Panc1 (cell line): ENCODE data around the gene ILDR2. TPM values are rescaled to one million over a fixed set of nuclear protein-coding genes. Genes with fewer than 3 reads are reported as not detected.

Source experiments
- ATAC-seq: fragments of 200-7000 bp; cut with Tn5 transposase; 2 replicates; pipeline ENCODE4 v1.9.1; 2020; ENCODE audit warnings: mild to moderate bottlenecking, moderate library complexity
- BruUV-seq: library from RNA; stranded (reverse); fragments of 400-500 nt; replicated peaks from 2 replicates; lab custom pipeline; 2021; lab: Mats Ljungman, UMichigan
- CTCF ChIA-PET: fragments of 300-600 bp; sonication (Branson Sonifier 250); formaldehyde crosslinking; loops from one replicate; lab custom pipeline; 2022; ENCODE audit warnings: antibody characterized with exemption; lab: Charles Lee
- POLR2A ChIA-PET: fragments of 300-600 bp; sonication (Branson Sonifier 250); formaldehyde crosslinking; loops from one replicate; lab custom pipeline; 2022; ENCODE audit warnings: antibody characterized with exemption; lab: Charles Lee
- DNase-seq: peaks from one replicate; pipeline ENCODE4 v3.0.0-alpha.2; 2010; ENCODE audit warnings: low read depth, low spot score
- H3K27ac ChIP-seq: 2 replicates; pipeline ENCODE4 v1.5.1; 2011; ENCODE audit warnings: mild to moderate bottlenecking, low read length, inconsistent platforms
- H3K27me3 ChIP-seq: fragments of 200-500 bp; sonication (Bioruptor generic); 2 replicates; pipeline ENCODE4 v1.6.0; 2014; ENCODE audit warnings: low read length, inconsistent platforms; ENCODE audit not compliant: control insufficient read depth, insufficient read depth
- H3K36me3 ChIP-seq: fragments of 200-500 bp; sonication (Bioruptor generic); 2 replicates; pipeline ENCODE4 v1.5.1; 2014; ENCODE audit warnings: inconsistent platforms, mild to moderate bottlenecking, low read length, moderate library complexity; ENCODE audit not compliant: control insufficient read depth, insufficient read depth
- H3K4me1 ChIP-seq: 2 replicates; pipeline ENCODE4 v1.5.1; 2011; ENCODE audit warnings: inconsistent platforms, mild to moderate bottlenecking, low read length, moderate library complexity; ENCODE audit not compliant: control insufficient read depth, insufficient read depth
- H3K4me3 ChIP-seq, 2 experiments: 2 replicates each; pipeline ENCODE4 v1.5.1; 2011 to 2012; ENCODE audit warnings: low read depth in 2 of 2, low read length in 2 of 2, mild to moderate bottlenecking in 2 of 2, inconsistent platforms in 1 of 2, moderate library complexity in 1 of 2
- H3K9me3 ChIP-seq: fragments of 200-500 bp; sonication (Bioruptor generic); 2 replicates; pipeline ENCODE4 v1.5.1; 2014; ENCODE audit warnings: low read depth, mild to moderate bottlenecking, inconsistent platforms, low read length, moderate library complexity; ENCODE audit not compliant: control insufficient read depth, insufficient read depth
- POLR2AphosphoS5 ChIP-seq: IDR thresholded peaks from 2 replicates; pipeline ENCODE4 v1.6.1; 2012; ENCODE audit warnings: mild to moderate bottlenecking, low read depth, low read length, moderate library complexity
- SIN3A ChIP-seq: IDR thresholded peaks from 2 replicates; pipeline ENCODE4 v1.6.1; 2012; ENCODE audit warnings: low read depth, mild to moderate bottlenecking, low read length, moderate library complexity, borderline replicate concordance; ENCODE audit not compliant: insufficient read depth
- TCF7L2 ChIP-seq: IDR thresholded peaks from 2 replicates; pipeline ENCODE4 v1.6.1; 2011; ENCODE audit warnings: mild to moderate bottlenecking, low read depth, low read length, inconsistent platforms
- in situ Hi-C: cut with HindIII; loops from 2 replicates; pipeline ENCODE4 v1.10.0; 2016; ENCODE audit warnings: low sequenced_read_pairs, low pct_unique_long_range_greater_than_20kb
- intact Hi-C: fragments of 100-400 bp; cut with micrococcal nuclease; formaldehyde crosslinking; loops from one replicate; pipeline ENCODE4 v1.10.0; 2022; ENCODE audit not compliant: unreplicated experiment
- total RNA-seq: library from RNA; stranded (reverse); gene quantifications from one replicate; pipeline ENCODE4 v1.2.1, GENCODE V29; 2021; ENCODE audit not compliant: unreplicated experiment
- TF ChIP-seq, protein P1 (sequence below): fragments of 450-650 bp; IDR thresholded peaks from 2 replicates; pipeline ENCODE4 v1.5.1; 2017; ENCODE audit warnings: mild to moderate bottlenecking
- TF ChIP-seq, protein P2 (sequence below), 2 experiments: IDR thresholded peaks; 2 replicates each; pipeline ENCODE4 v1.6.1; 2011 to 2012; ENCODE audit warnings: low read depth in 2 of 2, control low read depth in 1 of 2, low read length in 1 of 2, mild to moderate bottlenecking in 1 of 2, moderate library complexity in 1 of 2; ENCODE audit not compliant: insufficient read depth in 1 of 2

Gene ILDR2
- total RNA-seq, 1 experiment from 2014 or later: 0.08 TPM

DNA sequence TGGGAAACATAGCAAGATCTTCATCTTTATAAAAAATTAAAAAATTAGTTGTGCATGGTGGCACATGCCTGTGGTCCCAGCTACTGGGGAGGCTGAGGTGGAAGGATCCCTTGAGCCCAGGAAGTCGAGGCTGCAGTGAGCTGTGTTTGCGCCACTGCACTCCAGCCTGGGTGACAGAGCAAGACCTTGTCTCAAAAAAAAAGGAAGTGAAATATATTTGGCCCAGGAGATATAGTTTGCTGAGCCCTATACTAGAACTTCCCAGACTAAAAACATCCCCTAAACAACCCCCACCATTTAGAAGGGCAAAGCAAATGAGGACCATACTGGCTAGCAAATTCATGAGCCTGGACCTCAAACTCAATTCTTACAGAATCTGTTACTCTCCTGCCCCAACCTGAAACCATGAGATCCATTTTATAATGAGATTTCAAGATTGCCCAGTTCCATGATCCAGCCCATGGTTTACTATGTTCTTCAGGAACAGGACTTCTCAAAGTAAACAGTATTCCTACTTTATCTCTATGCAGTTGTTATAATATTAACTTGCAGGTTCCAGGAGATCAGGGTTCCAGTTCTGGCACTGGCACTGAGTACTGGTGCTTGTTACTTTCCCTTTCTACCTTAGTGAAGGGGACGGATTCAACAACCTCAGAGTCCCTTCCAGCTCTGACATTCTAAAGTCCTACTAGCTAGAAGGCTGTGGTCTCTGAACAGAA, 50.4 kb downstream of the ILDR2 start:
- ChIA-PET CTCF (no interaction called here), POLR2A (interaction anchor here (0.5 kb wide), 1 partner anchor 37 kb away, joined by 9 read pairs; no protein-coding TSS in a partner anchor)
- intact Hi-C loops: no loop called here
- Histone ChIP-seq H3K9me3 (no peaks in the 10 kb centered on the region), H3K27ac (no peak overlapping the region), H3K4me1 (no peaks in the 10 kb centered on the region), H3K4me3 (no peak overlapping the region), H3K27me3 (peaks cover 7% of the 10 kb centered on the region), H3K36me3 (no peaks in the 10 kb centered on the region)
- no peak for DNase-seq
- in situ Hi-C loops: no loop called here
- no TSS peak for BruUV-seq
- TF ChIP-seq, protein P1, sequence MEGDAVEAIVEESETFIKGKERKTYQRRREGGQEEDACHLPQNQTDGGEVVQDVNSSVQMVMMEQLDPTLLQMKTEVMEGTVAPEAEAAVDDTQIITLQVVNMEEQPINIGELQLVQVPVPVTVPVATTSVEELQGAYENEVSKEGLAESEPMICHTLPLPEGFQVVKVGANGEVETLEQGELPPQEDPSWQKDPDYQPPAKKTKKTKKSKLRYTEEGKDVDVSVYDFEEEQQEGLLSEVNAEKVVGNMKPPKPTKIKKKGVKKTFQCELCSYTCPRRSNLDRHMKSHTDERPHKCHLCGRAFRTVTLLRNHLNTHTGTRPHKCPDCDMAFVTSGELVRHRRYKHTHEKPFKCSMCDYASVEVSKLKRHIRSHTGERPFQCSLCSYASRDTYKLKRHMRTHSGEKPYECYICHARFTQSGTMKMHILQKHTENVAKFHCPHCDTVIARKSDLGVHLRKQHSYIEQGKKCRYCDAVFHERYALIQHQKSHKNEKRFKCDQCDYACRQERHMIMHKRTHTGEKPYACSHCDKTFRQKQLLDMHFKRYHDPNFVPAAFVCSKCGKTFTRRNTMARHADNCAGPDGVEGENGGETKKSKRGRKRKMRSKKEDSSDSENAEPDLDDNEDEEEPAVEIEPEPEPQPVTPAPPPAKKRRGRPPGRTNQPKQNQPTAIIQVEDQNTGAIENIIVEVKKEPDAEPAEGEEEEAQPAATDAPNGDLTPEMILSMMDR: no peak
- TF ChIP-seq POLR2AphosphoS5: no peak
- TF ChIP-seq, protein P2, sequence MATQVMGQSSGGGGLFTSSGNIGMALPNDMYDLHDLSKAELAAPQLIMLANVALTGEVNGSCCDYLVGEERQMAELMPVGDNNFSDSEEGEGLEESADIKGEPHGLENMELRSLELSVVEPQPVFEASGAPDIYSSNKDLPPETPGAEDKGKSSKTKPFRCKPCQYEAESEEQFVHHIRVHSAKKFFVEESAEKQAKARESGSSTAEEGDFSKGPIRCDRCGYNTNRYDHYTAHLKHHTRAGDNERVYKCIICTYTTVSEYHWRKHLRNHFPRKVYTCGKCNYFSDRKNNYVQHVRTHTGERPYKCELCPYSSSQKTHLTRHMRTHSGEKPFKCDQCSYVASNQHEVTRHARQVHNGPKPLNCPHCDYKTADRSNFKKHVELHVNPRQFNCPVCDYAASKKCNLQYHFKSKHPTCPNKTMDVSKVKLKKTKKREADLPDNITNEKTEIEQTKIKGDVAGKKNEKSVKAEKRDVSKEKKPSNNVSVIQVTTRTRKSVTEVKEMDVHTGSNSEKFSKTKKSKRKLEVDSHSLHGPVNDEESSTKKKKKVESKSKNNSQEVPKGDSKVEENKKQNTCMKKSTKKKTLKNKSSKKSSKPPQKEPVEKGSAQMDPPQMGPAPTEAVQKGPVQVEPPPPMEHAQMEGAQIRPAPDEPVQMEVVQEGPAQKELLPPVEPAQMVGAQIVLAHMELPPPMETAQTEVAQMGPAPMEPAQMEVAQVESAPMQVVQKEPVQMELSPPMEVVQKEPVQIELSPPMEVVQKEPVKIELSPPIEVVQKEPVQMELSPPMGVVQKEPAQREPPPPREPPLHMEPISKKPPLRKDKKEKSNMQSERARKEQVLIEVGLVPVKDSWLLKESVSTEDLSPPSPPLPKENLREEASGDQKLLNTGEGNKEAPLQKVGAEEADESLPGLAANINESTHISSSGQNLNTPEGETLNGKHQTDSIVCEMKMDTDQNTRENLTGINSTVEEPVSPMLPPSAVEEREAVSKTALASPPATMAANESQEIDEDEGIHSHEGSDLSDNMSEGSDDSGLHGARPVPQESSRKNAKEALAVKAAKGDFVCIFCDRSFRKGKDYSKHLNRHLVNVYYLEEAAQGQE (IDR thresholded peaks at IDR 0.05; ENCODE audit: insufficient read depth in 1 of 2, low read depth in 2 of 2, low read length in 1 of 2): no peak
- no peak for TF ChIP-seq SIN3A
- TF ChIP-seq TCF7L2: no peak
- no peak for ATAC-seq

DNA sequence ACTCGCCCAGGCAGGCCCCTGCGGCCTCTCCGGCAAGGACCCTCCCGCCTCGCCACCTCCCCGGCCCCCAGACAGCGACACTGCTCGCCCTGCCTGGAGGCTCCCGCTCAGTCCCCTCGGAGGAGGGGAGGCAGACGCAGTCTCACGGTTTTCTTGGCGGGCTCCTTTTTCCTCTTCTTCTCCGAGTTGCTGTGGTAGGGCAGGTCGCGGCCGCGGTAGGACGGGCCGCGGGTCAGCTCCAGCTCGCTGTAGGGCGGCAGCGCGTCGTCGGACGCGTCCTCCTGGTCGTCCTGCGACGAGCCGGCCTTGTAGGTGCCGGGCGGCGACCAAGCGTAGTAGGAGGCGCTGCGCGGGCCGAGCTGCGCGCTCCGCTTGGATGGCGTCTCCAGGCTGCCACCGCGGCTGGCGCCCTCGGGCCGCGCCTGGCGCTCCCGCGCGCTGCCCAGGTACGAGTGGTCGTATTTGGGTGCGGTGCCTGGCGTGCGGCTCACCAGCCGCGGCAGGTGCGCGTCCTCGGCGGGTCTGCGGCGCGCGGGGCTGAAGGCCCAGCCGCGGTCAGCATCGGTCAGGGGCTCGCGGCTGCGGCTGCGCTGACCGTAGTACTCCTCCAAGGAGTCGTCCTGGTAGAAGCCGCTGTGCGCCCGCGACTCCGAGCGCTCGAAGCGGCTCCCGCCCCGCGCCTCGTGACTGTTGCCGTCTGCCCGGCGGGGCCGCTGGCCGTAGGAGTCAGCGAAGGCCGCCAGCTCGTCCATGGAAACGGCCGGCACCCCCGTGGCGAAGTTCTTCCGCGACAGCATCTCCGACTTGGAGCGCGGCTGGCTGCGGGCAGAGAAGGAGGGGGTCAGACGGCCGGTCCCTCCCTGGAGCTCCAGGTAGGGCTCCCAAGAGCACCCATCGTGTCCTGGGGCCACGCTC, 54.5 kb downstream of the ILDR2 start:
- ATAC-seq: no peak
- Histone ChIP-seq H3K9me3 (no peaks in the 10 kb centered on the region), H3K36me3 (no peaks in the 10 kb centered on the region), H3K27me3 (peaks cover 13% of the 10 kb centered on the region), H3K4me1 (no peaks in the 10 kb centered on the region), H3K27ac (no peak overlapping the region), H3K4me3 (no peak overlapping the region)
- DNase-seq: no peak
- intact Hi-C loops (no loop called here), in situ Hi-C loops (no loop called here)
- TF ChIP-seq, protein P2 (IDR thresholded peaks at IDR 0.05; ENCODE audit: insufficient read depth in 1 of 2, low read depth in 2 of 2, low read length in 1 of 2): no peak
- TF ChIP-seq TCF7L2 (no peak), POLR2AphosphoS5 (no peak), SIN3A (no peak)
- TF ChIP-seq, protein P1: no peak
- ChIA-PET CTCF (no interaction called here), POLR2A (no interaction called here)
- no TSS peak for BruUV-seq
